Measurements from ENCODE around the gene ACP3.

DNA sequence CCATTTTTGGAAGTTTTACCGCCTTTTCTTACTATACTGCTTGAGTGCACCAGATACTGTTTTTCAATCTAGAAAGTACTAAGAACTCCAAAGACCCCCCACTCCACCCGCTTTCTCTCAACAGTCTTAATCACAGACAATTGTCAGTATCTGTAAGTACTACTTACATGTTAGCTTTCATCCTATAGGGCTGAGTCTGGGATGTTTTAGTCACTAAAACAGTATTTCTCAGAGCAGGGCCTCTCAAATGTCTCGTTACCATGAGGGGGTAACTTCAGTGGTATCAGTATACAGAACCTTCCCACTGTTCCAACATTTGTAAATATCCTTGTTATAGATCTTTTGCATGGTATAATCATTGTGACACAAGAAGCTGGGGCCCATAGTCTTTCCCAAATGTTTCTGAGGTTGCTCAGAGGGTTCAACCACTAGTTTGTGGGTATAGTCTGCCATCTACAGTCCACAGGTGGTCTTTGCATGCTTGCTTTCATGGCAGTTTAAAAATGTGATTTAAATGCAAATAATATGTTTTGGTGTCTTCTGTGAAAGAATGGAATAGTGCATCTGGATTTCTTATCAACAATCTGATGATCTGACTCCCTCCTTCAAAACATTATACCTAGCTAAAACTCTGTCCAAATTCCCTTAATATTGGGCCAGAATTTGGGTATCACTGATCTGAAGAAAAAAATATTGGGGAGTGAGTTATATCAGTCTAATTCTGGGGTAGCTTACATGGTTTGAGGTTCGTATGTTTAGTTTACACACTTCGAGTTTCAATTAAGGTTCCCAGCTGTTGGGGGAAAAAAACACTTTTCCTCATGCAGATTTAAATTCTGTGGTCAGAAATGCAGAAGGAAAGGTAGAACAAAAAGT lies 82.1 kb downstream of the ACP3 start:
- TF ChIP-seq ZNF232 (CRISPR knock-in tag; IDR thresholded peaks at IDR 0.05): no peak
- TF ChIP-seq NRF1 (conservative IDR thresholded peaks at IDR 0.05 in 1 of 2, IDR thresholded peaks at IDR 0.05 in 1 of 2): no peak
- TF ChIP-seq CBX8 (IDR thresholded peaks at IDR 0.05; ENCODE audit: borderline replicate concordance, extremely low read depth, low read depth, low read length, poor library complexity, severe bottlenecking): no peak
- no peak for TF ChIP-seq YY1 (IDR thresholded peaks at IDR 0.05; ENCODE audit: borderline replicate concordance in 1 of 3, control insufficient read depth in 1 of 3, extremely low read depth in 1 of 3, insufficient read depth in 3 of 3, insufficient read length in 1 of 3, insufficient replicate concordance in 2 of 3, low read depth in 1 of 3, low read length in 2 of 3)
- TF ChIP-seq ELK1 (CRISPR knock-in tag; IDR thresholded peaks at IDR 0.05): no peak
- TF ChIP-seq MEF2D (tag; conservative IDR thresholded peaks at IDR 0.05; ENCODE audit: low read depth): no peak
- TF ChIP-seq ATF7 (IDR thresholded peaks at IDR 0.05): no peak
- no peak for TF ChIP-seq ZNF239 (CRISPR knock-in tag; IDR thresholded peaks at IDR 0.05)
- peak; percentile 64 to 84 (median 66) for TF ChIP-seq CTCF (IDR thresholded peaks at IDR 0.05 in 2 of 3, conservative IDR thresholded peaks at IDR 0.05 in 1 of 3; ENCODE audit: insufficient read depth in 2 of 3, low read depth in 1 of 3, low read length in 3 of 3)

All from K562 (cell line).